ENCODE measurements around the gene UST. TPM values are rescaled to one million over a fixed set of nuclear protein-coding genes. Genes with fewer than 3 reads are reported as not detected.

UST gene
- polyA plus RNA-seq, 1 donor from 2014 or later = 7.5 TPM

- TF ChIP-seq RAD21 (conservative IDR thresholded peaks at IDR 0.05) (no peak), TAF1 (IDR thresholded peaks at IDR 0.05; ENCODE audit: low read depth) (no peak), EP300 (conservative IDR thresholded peaks at IDR 0.05; ENCODE audit: poor library complexity, severe bottlenecking) (no peak), MXI1 (conservative IDR thresholded peaks at IDR 0.05; ENCODE audit: poor library complexity, severe bottlenecking) (no peak), CTCF (IDR thresholded peaks at IDR 0.05; ENCODE audit: poor library complexity, severe bottlenecking) (no peak)
- no peak overlapping the region for H3K4me3 ChIP-seq (ENCODE audit: low read length)
- H3K27me3 ChIP-seq (ENCODE audit: insufficient read depth, low read depth, low read length) = no peaks in the 10 kb centered on the region
- H3K79me2 ChIP-seq (replicated peaks; ENCODE audit: insufficient read depth, low read length) = no peaks in the 10 kb centered on the region
- no peaks in the 10 kb centered on the region for H3F3A ChIP-seq (ENCODE audit: insufficient read depth, low read length, poor library complexity, severe bottlenecking)
- H3K9me3 ChIP-seq (ENCODE audit: low read length) = no peaks in the 10 kb centered on the region
- no peak overlapping the region for H3K4me2 ChIP-seq (ENCODE audit: low read length)
- H4K20me1 ChIP-seq (ENCODE audit: insufficient read depth) = no peaks in the 10 kb centered on the region
- H3K36me3 ChIP-seq (ENCODE audit: insufficient read depth, low read length) = no peaks in the 10 kb centered on the region
- no peak overlapping the region for H3K27ac ChIP-seq (ENCODE audit: low read length)
- H3K9ac ChIP-seq (ENCODE audit: low read length) = no peak overlapping the region
- no peaks in the 10 kb centered on the region for H3K9me2 ChIP-seq (ENCODE audit: insufficient read depth, low read length)
- no peak overlapping the region for H2AFZ ChIP-seq (ENCODE audit: low read depth, low read length)
Measured at GRCh38 chr6:148898376-148899014, 151.7 kb downstream of the UST start.

GRCh38 chr6:148904896-148905870 lies 158.4 kb downstream of the UST start:
- H3K9me3 ChIP-seq (ENCODE audit: low read length) = no peaks in the 10 kb centered on the region
- no peaks in the 10 kb centered on the region for H3F3A ChIP-seq (ENCODE audit: insufficient read depth, low read length, poor library complexity, severe bottlenecking)
- H2AFZ ChIP-seq (ENCODE audit: low read depth, low read length) = no peak overlapping the region
- H3K9me2 ChIP-seq (ENCODE audit: insufficient read depth, low read length) = no peaks in the 10 kb centered on the region
- H3K27ac ChIP-seq (ENCODE audit: low read length) = peak overlapping the region; percentile 38
- no peaks in the 10 kb centered on the region for H4K20me1 ChIP-seq (ENCODE audit: insufficient read depth)
- H3K27me3 ChIP-seq (ENCODE audit: insufficient read depth, low read depth, low read length) = no peaks in the 10 kb centered on the region
- H3K9ac ChIP-seq (ENCODE audit: low read length) = no peak overlapping the region
- no peak overlapping the region for H3K4me2 ChIP-seq (ENCODE audit: low read length)
- TF ChIP-seq CTCF (IDR thresholded peaks at IDR 0.05; ENCODE audit: poor library complexity, severe bottlenecking) (no peak), EZH2 (IDR thresholded peaks at IDR 0.05; ENCODE audit: borderline replicate concordance, insufficient read depth, low read length, poor library complexity, severe bottlenecking) (no peak), REST (IDR thresholded peaks at IDR 0.05; ENCODE audit: borderline replicate concordance) (no peak), POLR2AphosphoS5 (IDR thresholded peaks at IDR 0.05) (no peak), MXI1 (conservative IDR thresholded peaks at IDR 0.05; ENCODE audit: poor library complexity, severe bottlenecking) (no peak), EP300 (conservative IDR thresholded peaks at IDR 0.05; ENCODE audit: poor library complexity, severe bottlenecking) (no peak), SMC3 (conservative IDR thresholded peaks at IDR 0.05; ENCODE audit: poor library complexity) (no peak), RAD21 (conservative IDR thresholded peaks at IDR 0.05) (no peak), TAF1 (IDR thresholded peaks at IDR 0.05; ENCODE audit: low read depth) (no peak)
- no peak overlapping the region for H3K4me3 ChIP-seq (ENCODE audit: low read length)
- H3K79me2 ChIP-seq (replicated peaks; ENCODE audit: insufficient read depth, low read length) = no peaks in the 10 kb centered on the region
- no peaks in the 10 kb centered on the region for H3K36me3 ChIP-seq (ENCODE audit: insufficient read depth, low read length)
